GM12864 (cell line): ENCODE measurements around the gene ELMO1.

Source experiments
- DNase-seq: peaks from one replicate; pipeline ENCODE4 v3.0.0-alpha.2; 2011; ENCODE audit warnings: low read depth
- H3K4me3 ChIP-seq: 2 replicates; pipeline ENCODE4 v1.5.1; 2011; ENCODE audit warnings: mild to moderate bottlenecking, low read depth, low read length, control low read depth
- TF ChIP-seq, protein P1 (sequence below): IDR thresholded peaks from 2 replicates; pipeline ENCODE4 v1.5.1; 2011; ENCODE audit warnings: low read depth, mild to moderate bottlenecking, moderate library complexity, low read length, control low read depth, inconsistent platforms; ENCODE audit errors: missing control alignments

The ELMO1 gene

DNA sequence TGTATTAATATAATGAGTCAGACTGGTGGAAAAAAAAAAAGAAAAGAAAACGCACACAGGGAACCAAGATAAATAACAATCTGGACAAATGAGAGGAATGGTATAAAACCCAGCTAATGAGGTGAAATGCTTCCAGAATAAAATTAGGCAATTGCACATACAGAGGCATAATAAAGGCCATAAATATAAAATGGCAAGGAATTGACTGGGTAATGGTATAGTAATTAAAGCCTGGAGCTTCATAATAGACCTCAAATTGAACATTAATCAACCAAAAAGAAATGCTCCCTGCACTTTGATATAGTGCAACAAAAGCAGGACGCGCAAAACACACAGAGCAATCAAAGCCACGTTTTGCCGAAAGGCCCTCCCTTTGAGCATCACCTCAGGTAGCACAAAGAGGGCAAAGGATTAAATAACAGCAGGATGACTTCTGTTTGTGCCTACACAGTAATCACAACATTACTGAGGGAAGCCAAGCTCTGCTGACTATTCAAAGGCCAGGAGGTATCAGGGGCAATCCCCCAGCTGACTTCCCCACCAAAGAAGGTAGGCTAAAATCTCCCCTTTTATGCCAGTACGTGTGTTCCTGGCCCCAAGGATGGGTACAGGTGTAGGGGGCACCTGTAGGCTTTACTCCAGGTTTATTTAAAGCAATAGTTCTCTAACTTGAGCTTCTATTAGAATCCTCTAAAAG, 343.7 kb downstream of the ELMO1 start:
- TF ChIP-seq, protein P1, sequence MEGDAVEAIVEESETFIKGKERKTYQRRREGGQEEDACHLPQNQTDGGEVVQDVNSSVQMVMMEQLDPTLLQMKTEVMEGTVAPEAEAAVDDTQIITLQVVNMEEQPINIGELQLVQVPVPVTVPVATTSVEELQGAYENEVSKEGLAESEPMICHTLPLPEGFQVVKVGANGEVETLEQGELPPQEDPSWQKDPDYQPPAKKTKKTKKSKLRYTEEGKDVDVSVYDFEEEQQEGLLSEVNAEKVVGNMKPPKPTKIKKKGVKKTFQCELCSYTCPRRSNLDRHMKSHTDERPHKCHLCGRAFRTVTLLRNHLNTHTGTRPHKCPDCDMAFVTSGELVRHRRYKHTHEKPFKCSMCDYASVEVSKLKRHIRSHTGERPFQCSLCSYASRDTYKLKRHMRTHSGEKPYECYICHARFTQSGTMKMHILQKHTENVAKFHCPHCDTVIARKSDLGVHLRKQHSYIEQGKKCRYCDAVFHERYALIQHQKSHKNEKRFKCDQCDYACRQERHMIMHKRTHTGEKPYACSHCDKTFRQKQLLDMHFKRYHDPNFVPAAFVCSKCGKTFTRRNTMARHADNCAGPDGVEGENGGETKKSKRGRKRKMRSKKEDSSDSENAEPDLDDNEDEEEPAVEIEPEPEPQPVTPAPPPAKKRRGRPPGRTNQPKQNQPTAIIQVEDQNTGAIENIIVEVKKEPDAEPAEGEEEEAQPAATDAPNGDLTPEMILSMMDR: no peak
- no peak overlapping the region for H3K4me3 ChIP-seq
- no peak for DNase-seq

DNA sequence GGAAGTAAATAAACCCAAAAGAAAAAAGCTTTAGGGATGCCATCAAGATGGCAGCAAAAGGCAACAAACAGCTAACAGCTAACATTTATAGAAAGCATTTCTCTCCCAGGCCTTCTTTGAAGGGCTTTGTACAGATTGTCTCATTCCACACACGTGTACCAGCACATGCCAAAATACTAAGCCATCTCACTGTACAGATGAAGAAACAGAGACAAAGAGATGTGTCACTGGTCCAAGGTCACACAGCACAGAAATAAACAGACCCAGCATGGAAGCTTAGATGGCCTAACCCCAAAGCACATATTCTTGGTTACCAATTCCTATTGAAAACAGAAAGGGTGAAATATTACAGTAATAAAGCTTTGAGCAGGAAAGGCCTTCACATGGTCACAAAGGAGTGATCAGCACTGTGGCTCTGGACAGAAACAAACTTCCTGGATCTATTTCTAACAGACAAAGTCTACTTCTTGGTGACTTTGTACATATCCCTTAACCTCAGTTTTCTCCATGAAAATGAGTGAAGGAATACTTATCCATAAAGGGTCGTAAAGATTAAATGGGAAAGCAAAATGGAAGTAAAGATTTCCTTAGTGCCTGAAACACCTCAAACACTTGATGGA, 346.0 kb downstream of the ELMO1 start:
- TF ChIP-seq, protein P1: no peak
- H3K4me3 ChIP-seq: no peak overlapping the region
- no peak for DNase-seq

DNA sequence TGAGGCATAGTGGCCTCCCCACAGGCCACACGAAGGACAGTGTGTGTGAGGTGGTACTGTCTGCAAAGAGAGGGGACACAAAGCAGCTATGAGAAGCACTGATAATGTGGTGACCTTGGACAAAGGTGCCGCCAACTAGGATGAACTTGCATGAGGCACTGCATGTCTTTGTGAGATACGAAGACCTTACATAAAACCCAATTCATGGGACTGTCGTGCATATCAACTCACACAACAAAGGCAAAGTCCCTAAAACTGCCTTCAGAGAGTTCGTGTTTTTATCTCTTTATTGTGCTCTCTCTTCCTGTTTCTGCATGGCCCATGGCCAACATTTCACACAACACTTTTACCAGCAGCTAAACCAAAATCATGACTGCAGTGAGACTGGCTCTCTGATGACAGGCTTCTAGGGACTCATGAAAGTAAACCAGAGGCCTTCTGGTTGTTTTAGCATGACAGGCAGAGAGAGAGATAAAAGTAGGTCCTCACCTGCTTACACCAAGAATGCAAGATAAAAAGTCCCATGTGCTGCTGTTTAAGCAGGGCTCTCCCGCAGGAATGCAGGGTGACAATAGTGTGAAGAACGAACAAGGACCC, 347.8 kb downstream of the ELMO1 start:
- DNase-seq: no peak
- H3K4me3 ChIP-seq: no peak overlapping the region
- TF ChIP-seq, protein P1: no peak

DNA sequence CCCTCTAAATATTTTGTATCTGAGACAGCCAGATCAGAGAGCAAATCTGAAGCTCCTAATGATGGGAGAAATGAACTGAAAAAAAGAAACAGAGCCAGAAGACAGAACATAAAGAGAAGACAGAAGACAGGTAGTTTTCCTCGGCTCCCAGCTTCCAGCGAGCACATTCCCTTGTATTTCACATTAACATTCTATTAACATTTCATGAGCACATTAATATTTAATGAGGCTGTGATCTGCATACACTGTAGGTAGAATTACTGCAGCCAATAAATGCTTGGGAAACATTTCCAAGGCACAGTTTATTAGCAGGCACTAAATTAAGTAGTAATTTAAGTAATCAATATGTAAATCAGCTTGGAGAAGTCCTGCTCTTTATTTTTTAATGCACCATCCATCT, 349.9 kb downstream of the ELMO1 start:
- H3K4me3 ChIP-seq: no peak overlapping the region
- DNase-seq: no peak
- TF ChIP-seq, protein P1: no peak

DNA sequence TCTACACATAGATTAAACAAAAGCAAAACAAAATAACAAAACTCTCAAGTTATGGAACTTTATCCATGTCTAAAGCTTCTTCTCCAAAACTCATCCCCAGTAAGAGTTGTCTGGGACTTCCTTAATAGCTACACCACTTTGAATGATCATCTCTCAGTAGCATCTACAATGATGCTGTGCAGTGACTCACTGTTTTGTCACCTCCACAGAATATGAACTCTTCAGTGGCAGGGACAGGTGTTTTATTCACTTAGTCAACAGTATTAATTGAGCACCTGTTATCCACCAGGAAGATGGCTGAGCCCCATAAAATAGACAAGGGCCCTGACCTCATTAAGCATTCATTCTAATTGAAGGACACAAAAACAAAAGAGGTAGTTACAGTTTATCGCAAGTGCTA, 350.7 kb downstream of the ELMO1 start:
- no peak for DNase-seq
- H3K4me3 ChIP-seq: no peak overlapping the region
- TF ChIP-seq, protein P1: no peak

DNA sequence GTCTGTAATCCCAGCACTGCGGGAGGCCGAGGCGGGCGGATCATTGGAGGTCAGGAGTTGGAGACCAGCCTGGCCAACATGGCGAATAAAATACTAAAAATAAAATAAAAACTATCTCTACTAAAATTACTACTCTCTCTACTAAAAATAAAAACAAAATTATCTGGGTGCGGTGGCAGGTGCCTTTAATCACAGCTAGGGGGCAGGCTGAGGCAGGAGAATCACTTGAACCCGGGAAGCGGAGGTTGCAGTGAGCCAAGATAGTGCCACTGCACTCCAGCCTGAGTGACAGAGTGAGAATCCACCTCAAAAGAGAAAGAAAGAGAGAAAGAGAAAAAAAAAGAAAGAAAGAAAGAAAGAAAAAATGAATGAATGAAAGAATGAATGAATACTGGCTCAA, 351.4 kb downstream of the ELMO1 start:
- TF ChIP-seq, protein P1: no peak
- no peak for DNase-seq
- H3K4me3 ChIP-seq: no peak overlapping the region
